H1 (cell line): Measurements from ENCODE around the gene TRIM14. TPM values are rescaled to one million over a fixed set of nuclear protein-coding genes. Genes with fewer than 3 reads are reported as not detected.

ENCODE experiments used
- CHD7 ChIP-seq: fragments of 300-600 bp; sonication (generic); IDR thresholded peaks from 2 replicates; pipeline ENCODE4 v1.7.1; 2012; ENCODE audit warnings: low read length, moderate library complexity, mild to moderate bottlenecking, inconsistent platforms; ENCODE audit not compliant: insufficient replicate concordance
- CREB1 ChIP-seq: IDR thresholded peaks from 2 replicates; pipeline ENCODE4 v1.6.1; 2012; ENCODE audit warnings: inconsistent platforms
- CTBP2 ChIP-seq: IDR thresholded peaks from 2 replicates; pipeline ENCODE4 v1.7.0; 2011; ENCODE audit warnings: borderline replicate concordance, mild to moderate bottlenecking, moderate library complexity, mixed read lengths, low read length; ENCODE audit not compliant: insufficient read depth, insufficient read length
- MAX ChIP-seq: IDR thresholded peaks from 2 replicates; pipeline ENCODE4 v1.6.1; 2012; ENCODE audit warnings: inconsistent platforms
- POLR2A ChIP-seq, 2 experiments: IDR thresholded peaks; 1 replicate in 1 of 2; 2 replicates in 1 of 2; pipeline ENCODE4 v1.6.1; 2011; ENCODE audit warnings: low read depth in 2 of 2, low read length in 2 of 2, mild to moderate bottlenecking in 2 of 2; ENCODE audit errors: control extremely low read depth in 1 of 2
- RFX5 ChIP-seq: IDR thresholded peaks from 2 replicates; pipeline ENCODE4 v1.6.1; 2011; ENCODE audit warnings: low read depth, low read length, improper control_type of control experiment, borderline replicate concordance
- ZNF274 ChIP-seq: IDR thresholded peaks from 2 replicates; pipeline ENCODE4 v1.7.0; 2012; ENCODE audit warnings: low read length, borderline replicate concordance; ENCODE audit errors: extremely low read depth
- polyA plus RNA-seq, 7 experiments: library from polyadenylated mRNA; depleted of rRNA in 3 of 7; stranded (reverse) in 5 of 7; unstranded in 2 of 7; fragments of >200 nt in 5 of 7; fragments of 200-250 nt in 2 of 7; gene quantifications; 1 replicate in 5 of 7; 2 replicates in 1 of 7; 4 replicates in 1 of 7; pipeline versions ENCODE4 v1.2.1 to v1.2.3, GENCODE V29; 2011 to 2013; ENCODE audit warnings: missing spikeins in 2 of 7, mixed read lengths in 2 of 7
- total RNA-seq: library from RNA; stranded (reverse); fragmentation: NEBNext Ultra II Directional; extraction: Animal tissue kit (Norgen Biotek cat#: 25700); gene quantifications from 2 replicates; pipeline ENCODE4 v1.2.1, GENCODE V29; 2021

The TRIM14 gene
- total and polyA plus RNA-seq, 2 of the 8 experiments (the other 6 are each of a cell fraction or from before 2014, with no cell fraction given): 9.2 to 19.4 TPM

GRCh38 chr9:98092613-98092931, 26.4 kb downstream of the TRIM14 start (continued):
- TF ChIP-seq CHD7 (no peak), POLR2A (IDR thresholded peaks at IDR 0.05; ENCODE audit: control extremely low read depth in 1 of 2, low read depth in 2 of 2, low read length in 2 of 2) (no peak), CREB1 (no peak), MAX (no peak), CTBP2 (no peak), RFX5 (no peak), ZNF274 (no peak)
- TF ChIP-seq, all 59 proteins: peak for 0
